Hematopoietic multipotent progenitor cell treated with erythropoietin and hydrocortisone succinate and interleukin-3 and kit ligand, for 6 days (in vitro differentiated cells): ENCODE data around the gene USP14.
"Not testable (repeated sequence)": the region's sequence is repeated elsewhere in the genome, so short reads cannot be mapped to it uniquely, and the experiment has no call there.

Experiments
- DNase-seq: peaks from one replicate; pipeline ENCODE4 v3.0.0-alpha.2; 2015

Gene USP14

GRCh38 chr18:158128-159036 is at the start of gene USP14:
USP14 (plus strand) TSS chr18:158557; CDS start chr18:158699, 142 bp downstream.
- peak; percentile 99 for DNase-seq

DNA sequence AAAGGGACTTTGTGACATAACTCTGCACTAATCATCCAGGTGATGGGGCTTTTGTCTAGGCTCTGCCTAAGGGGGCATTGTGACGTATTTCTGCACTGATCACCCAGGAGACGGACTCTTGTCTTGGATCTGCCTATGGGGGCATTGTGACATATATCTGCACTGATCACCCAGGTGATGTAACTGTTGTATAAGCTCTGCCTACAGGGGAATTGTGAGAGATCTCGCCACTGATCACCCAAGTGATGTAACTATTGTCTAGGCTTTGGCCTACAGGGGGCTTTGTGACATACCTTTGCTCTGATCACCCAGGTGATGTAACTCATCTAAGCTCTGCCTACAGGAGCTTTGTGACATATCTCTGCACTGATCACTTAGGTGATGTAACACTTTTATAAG is 49.7 kb upstream of the USP14 start:
- DNase-seq = not testable (repeated sequence)

- peak; percentile 11 for DNase-seq
Measured at GRCh38 chr18:109130-109921, 49.0 kb upstream of the USP14 start.

DNA sequence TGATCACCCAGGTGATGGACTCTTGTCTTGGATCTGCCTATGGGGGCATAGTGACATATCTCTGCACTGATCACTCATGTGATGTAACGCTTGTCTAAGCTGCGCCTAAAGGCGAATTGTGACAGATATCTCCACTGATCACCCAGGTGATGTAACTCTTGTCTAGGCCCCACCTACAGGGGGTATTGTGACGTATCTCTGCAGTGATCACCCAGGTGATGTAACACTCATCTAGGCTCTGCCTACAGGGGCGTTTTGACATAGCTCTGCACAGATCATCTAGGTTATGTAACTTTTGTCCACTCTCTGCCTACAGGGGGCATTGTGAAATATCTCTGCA is 48.5 kb upstream of the USP14 start:
- DNase-seq = not testable (repeated sequence)

GRCh38 chr18:110351-111201 is 47.8 kb upstream of the USP14 start:
- not testable (repeated sequence) for DNase-seq

GRCh38 chr18:111306-112014 is 46.9 kb upstream of the USP14 start:
- peak; percentile 80 for DNase-seq

GRCh38 chr18:112015-112733 is 46.2 kb upstream of the USP14 start:
- not testable (repeated sequence) for DNase-seq

DNA sequence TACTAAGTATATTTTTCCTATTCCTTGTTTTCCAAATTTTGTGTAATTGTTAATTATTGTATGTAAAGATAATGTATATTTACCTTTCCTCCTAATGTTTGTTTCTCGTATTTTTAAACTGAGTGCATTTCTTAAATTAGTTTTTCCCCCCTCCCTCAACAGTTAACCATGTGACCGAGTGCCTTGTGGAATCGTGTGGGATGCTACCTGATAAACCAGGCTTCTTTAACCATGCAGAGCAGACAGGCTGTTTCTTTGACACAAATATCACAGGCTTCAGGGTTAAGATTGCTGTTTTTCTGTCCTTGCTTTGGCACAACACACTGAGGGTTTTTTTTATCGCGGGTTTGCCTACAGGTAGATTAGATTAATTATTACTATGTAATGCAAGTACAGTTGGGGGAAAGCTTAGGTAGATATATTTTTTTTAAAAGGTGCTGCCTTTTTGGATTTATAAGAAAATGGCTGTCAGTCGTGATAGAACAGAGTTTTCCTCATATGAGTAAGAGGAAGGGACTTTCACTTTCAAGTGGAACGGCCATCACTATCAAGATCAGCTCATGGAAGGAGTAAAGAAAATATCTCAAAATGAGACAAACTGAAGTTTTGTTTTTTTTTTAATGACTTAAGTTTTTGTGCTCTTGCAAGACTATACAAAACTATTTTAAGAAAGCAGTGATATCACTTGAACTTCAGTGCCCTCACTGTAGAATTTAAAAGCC is 37.7 kb upstream of the USP14 start:
- DNase-seq = peak; percentile 7

DNA sequence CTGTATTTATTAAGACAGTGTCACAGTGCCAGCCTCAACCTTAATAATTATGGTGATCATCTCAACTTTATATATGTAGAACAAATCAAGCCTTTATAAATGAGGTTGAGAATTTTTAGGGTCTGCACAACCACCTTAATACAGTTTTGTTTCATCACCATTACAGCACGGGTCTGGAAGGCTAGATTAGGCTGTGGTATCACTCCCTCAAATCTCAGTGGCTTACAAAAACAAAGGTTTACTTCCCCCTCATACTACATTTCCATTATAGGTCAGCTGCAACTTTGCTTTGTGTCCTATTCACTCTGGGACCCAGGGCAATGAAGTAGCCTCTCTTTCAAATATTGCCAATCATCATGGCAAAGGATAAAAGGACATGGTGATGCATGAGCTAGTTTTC is 23.3 kb upstream of the USP14 start:
- no peak for DNase-seq

- no peak for DNase-seq
Measured at GRCh38 chr18:136433-136832, 21.9 kb upstream of the USP14 start.

GRCh38 chr18:137327-137726 is 21.0 kb upstream of the USP14 start:
- DNase-seq = no peak

DNA sequence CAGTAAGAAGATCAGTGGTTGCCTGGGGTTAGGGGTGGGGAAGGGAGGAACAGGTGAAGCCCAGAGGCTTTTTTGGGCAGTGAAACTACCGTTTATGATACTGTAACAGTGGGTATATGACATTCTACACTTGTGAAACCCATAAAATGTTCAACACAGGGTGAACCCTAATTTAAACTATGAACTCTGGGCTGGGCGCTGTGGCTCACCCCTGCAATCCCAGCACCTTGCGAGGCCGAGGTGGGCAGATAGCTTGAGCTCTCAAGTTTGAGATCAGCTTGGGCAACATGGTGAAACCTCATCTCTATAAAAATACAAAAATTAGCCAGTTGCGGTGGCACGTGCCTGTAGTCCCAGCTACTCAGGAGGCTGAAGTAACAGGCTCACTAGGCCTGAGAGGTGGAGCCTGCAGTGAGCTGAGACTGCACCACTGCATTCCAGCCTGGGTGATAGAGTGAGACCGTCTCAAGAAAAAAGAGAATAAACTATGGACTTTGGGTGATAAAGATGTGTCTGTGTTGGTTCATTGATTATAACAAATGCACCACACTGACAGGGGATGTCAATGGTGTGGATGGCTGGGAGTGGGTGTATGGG is 17.6 kb upstream of the USP14 start:
- DNase-seq = no peak

GRCh38 chr18:142624-143296 is 15.6 kb upstream of the USP14 start:
- peak; percentile 28 for DNase-seq

DNA sequence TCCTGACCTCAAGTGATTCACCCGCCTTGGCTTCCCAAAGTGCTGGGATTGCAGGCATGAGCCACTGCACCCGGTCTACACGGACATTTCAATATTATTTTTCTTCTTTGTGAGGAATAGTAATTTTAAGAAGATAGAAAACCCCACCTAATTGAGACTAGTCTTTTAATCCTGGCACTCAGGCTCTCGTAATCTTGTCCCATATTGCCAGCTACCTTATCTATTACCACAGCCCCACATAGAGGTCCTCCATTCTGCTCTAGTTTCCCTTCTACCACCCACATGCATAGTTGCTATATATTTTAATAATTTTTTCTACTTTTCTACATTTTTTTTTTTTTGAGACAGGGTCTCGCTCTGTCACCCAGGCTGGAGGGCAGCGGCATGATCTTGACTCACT is 9.5 kb upstream of the USP14 start:
- DNase-seq = peak; percentile 90

DNA sequence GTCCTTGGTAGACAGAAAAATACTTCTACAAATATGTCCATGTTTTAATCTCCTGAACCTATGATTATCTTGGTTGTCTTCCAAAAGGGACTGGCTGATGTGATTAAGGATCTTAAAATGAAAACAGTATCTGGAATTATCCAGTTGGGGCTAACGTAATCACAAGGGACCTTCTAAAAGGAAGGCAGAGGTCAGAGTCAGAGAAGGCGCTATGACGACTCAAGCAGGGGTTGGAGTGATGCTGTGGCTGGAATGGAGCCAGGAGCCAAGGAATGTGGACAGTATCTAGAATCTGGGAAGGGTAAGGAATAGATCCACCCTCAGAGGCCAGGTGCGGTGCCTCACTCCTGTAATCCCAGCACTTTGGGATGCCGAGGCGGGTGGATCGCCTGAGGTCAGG is 4.2 kb upstream of the USP14 start:
- DNase-seq = no peak

DNA sequence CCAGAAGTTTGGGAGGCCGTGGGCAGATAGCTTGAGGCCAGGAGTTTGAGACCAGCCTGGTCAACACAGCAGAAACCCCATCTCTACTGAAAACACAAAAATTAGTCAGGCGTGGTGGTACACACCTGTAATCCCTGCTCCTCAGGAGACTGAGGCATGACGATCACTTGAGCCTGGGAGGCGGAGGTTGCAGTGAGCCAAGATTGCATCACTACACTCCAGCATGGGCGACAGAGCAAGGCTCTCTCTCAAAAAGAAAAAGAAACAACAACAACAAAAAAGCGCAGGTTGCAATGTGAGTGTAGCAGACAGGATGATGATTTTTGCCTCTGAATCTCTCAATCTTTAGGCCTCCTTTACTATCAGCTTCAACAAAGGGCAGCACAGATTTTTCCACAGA is 2.7 kb upstream of the USP14 start:
- no peak for DNase-seq

DNA sequence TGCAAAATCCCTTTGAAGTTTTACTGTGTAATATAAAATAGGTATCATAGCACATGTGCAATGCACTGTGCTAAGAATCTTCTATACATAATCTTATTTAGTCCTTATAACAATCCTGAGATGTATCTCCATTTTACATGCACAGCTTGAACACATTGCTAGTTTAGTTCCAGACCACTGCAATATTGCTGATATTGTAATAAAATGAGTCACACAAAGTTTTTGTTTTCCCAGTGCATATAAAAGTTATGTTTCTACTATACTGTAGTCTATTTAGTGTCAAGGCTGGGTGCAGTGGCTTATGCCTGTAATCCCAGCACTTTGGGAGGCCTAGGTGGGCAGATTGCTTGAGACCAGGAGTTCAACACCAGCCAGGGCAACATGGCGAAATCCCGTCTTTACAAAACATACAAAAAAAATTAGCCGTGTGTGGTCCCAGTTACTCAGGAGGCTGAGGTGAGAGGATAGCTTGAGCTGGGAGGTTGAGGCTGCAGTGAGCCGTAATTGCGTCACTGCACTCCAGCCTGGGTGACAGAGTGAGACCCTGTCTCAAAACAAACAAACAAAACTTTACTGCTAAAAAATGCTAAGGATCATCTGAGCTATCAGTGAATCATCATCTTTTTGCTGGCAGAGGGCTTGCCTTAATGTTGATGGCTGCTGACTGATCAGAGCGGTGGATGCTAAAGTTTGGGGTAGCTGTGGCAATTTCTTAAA is 1.7 kb upstream of the USP14 start:
- DNase-seq = no peak

GRCh38 chr18:159037-159652 is 788 bp downstream of the USP14 start:
- peak; percentile 30 for DNase-seq

DNA sequence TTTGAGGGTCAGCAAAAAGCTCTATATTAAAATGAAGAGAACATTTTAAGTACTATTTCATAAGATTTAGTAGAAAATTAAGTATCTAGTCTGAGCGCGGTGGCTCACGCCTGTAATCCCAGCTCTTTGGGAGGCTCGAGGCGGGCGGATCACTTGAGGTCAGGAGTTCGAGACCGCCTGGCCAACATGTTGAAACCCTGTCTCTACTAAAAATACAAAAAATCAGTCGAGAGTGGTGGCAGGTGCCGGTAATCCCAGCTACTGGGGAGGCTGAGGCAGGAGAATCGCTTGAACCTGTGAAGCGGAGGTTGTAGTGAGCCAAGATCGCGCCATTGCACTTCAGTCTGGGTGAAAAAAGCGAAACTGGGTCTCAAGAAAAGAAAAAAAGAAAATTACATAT is 1.6 kb downstream of the USP14 start:
- DNase-seq = no peak
